ENCODE data around the gene SYTL5. TPM values are rescaled to one million over a fixed set of nuclear protein-coding genes. Genes with fewer than 3 reads are reported as not detected.

SYTL5 gene
- total RNA-seq, 1 donor from 2014 or later, result 4.4 TPM

DNA sequence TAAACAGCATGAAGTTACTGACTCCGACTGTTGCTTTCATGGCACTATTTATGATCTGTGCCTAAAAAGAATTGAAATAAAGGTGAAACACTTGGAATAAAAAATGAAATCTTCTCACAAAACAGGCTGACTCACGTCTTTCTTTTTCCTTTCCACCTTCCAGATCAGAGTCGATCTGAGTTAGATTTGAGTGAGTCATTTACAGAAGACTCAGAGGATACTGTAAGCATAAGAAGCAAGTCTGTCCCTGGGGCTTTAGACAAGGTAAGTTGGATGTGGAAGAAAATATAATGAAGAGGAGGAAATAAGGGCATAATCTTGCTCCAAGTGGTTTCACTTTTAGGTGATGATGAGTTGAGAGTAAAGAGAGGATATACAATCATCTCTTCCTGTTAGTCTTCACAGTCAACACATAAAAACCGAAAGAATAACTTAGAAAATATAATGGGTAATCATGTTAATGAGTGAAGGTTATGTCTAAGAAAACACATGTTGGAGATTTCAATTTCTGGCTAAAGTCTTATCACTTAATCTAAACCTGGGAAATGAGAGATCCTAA is 89.7 kb downstream of the SYTL5 start:
- DNase-seq, result no peak

DNA sequence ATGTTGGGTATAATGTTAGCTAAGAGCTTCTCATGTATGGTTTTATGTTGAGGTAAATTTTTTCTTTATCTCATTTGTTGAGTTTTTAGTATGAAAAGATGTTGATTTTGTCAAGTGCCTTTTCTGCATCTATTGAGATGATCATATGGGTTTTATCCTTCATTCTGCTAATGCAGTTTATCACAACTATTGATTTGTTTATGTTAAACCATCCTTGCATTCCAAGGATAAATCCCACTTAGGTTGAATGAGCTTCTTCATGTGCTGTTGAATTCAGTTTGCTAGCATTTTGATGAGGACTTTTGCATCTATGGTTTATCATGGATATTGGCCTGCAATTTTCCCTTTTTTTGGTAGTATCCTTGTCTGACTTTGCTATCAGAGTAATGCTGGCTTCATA is 93.3 kb downstream of the SYTL5 start:
- no peak for DNase-seq

- DNase-seq, result no peak
Observed at GRCh38 chrX:38102240-38102639, 95.9 kb downstream of the SYTL5 start.

DNA sequence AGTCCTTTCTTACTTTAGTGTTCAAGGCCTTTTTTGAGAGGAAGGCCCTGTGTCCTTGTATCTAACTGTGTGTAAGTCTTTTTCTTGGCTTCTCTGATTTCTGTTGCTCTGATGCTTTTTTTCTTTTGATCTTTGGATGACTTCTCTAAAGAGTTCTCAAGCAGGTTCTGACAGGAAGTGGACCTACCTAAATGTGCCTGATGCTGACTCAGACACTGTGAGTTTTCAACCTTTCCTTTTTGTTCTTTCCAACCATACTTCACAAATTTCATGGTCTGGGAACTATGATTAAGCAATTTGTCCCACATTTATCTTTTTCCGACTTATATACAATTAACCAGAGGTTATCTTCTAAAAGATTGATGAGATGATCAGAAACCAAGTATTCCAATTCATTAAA is 96.5 kb downstream of the SYTL5 start:
- DNase-seq, result no peak

DNA sequence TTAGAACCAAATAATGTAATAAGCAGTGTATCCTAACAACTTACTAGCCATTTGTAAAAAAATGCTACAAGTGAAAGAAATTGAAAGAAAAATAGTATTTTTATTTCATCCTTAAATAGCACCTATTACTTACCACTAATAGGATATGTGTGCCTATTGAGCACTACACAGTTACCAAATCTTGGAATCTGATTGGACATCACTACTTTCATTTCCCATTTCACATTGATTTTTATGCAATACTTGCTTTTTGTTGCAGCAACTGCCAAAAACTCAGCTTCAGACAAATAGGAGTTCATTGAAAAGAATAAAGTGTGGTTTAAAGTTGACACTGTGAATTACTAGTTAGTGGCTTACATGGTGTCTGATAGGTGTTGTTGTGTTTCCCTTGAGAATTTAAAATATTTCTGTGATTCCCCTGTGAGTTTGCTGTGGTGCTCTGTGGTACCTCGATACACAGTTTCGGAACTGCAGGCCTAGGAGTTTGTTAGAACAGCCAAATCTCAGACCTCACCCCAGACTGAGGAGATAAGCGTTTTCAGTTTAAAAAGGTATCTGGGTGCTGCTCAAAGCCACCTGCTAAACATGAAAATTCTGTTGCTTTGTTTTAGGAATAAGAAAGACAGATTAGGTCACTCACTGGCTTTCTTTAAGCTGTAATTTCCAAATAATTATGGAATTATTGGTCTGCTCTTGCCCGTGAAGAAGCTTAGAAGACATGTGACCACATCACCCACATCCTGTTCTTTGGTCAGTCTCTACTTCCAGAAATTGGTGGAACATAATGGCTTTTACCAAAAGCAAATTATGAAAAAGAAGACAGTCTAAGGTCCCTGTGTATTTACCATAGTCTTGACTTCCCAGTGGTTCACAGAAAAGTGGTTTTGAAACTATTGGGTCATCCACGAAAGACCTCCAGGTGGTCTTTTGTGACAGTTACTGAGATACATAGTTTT is 97.8 kb downstream of the SYTL5 start:
- DNase-seq, result no peak

GRCh38 chrX:38105216-38105725 is 98.9 kb downstream of the SYTL5 start:
- no peak for DNase-seq

GRCh38 chrX:38106991-38107655 is 100.8 kb downstream of the SYTL5 start:
- no peak for DNase-seq

DNA sequence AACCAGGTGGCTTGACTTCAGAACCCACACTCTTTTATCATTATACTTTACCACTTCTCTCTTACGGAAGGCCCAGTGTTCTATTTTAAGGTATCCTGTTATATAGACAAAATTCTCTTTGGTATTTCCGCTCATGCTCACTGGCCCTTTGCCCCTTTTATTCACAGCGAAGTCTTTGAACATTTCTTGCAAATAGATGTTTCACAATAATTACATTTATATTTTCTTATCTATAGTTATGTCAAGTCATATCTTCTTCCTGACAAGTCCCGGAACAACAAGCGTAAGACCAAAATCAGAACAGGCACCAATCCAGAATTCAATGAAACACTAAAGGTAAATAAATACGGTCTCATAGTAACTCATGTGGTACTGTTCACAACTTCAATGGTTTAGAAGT is 102.0 kb downstream of the SYTL5 start:
- no peak for DNase-seq

DNA sequence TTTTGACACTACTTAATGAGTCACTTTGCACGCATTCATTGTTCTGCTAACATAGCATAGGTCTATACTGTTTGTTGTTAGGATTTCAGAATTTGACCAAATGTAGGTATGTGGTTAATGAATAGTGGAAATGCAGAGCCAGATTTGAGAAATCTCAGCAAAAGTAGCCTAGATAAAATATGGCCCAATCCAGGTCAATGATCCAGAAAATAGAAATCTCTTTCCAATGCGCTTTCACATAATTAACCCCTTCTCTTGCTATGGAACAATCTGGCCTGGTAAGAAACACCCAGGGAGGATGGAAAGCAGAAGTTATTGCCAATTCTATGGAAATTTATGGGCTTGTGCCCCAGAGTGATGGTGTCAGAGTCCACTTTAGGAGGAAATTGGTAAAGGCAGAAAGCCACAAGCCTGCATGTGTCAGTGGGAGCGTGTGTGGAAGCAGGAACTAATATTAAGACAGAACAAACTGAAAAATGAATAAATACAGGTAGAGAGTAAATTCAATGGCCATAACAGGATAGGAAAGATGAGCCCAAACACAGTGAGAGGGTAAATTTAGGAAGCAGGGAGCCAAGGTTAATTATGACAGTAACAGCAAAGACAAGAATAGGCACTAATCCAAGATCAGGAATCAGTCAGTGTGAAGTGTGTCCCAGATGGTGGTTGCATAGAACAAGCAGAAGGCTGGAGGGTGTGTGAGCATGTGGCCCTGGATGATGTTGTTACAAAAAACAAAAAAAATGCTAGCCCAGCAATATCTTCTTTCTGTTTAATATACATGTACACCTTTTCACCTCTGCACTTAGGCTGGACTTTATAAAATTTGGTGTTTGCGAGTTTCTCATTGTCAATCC is 102.9 kb downstream of the SYTL5 start:
- DNase-seq, result no peak

- no peak for DNase-seq
Observed at GRCh38 chrX:38110231-38110630, 103.9 kb downstream of the SYTL5 start.

- no peak for DNase-seq
Observed at GRCh38 chrX:38111196-38111595, 104.8 kb downstream of the SYTL5 start.

GRCh38 chrX:38112566-38112965 is 106.2 kb downstream of the SYTL5 start:
- DNase-seq, result no peak

- DNase-seq, result no peak
Observed at GRCh38 chrX:38116706-38117105, 110.4 kb downstream of the SYTL5 start.

DNA sequence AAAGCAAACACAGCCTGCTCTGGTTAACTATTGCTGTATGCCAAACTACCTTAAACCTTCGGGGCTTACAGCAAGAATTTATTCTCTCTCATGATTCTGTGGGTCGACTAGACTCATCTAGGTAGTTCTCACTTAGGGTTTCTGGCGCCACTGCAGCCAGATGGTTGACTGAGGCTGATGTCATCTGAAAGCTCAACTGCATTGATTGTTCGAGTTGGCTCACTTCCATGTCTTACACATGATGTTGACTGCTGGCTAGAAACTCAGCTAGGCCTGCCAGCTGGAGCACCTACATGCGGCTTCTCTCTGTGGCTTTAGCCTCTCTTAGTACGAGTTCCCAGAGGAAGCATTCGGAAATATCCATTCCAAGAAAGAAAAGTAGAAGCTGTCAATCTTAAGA is 111.1 kb downstream of the SYTL5 start:
- no peak for DNase-seq

GRCh38 chrX:38124000-38124399 is 117.6 kb downstream of the SYTL5 start:
- DNase-seq, result no peak

- no peak for DNase-seq
Observed at GRCh38 chrX:38126179-38126578, 119.8 kb downstream of the SYTL5 start.

- no peak for DNase-seq
Observed at GRCh38 chrX:38127961-38128360, 121.6 kb downstream of the SYTL5 start.

- DNase-seq, result no peak
Observed at GRCh38 chrX:38129366-38129765, 123.0 kb downstream of the SYTL5 start.

DNA sequence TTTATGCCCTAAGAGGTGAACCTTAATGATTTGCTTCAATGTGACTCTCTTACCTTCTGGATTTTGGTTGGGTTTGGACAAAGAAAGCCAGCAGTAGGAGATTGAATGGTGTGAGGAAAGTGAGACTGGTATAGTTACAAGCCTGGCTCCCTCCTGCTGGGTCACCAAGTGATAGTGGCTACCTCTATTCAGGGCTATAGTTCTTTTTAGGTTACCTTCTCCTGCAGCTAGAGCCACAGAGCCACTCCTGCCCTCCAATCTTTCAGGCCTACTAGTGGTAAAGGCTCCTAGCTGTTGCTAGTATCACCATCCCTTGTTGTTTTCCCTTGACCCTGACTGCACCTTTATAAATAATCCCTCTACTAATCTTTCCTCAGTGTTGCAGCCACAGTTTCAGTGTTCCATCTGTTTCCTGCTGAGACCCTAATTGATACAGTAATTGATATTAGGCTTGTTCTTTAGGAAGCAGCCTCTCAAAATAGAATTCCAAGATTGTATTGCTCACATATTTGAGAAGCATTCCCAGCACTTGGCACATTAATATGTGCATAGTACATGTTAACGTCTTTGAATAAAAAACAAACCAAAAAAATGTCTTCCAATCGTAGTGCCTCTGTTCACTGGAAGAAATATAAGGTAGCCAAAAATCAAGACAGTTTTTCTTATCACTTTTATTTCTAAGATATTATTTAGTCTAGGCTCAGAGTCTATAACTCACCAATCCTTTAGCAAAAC is 132.0 kb downstream of the SYTL5 start:
- no peak for DNase-seq

DNA sequence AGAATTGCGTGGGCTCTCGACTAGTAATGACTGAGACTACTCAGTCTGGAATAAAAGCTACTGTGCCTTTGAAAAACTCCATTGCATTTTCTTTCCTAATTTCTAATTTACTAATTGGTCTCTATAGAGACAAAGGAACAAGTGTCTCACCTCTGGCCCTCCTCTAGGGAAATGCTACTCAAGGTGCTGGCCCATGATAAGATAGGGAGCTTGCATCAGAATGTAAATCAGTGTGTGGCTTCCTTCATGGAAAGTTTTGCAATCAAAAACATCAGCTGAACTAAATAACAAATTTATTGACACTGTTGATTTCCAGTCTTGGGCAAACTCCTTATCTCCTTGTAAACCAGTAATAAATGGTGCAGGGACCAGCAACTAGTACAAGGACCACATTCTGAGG is 132.5 kb downstream of the SYTL5 start:
- no peak for DNase-seq

DNA sequence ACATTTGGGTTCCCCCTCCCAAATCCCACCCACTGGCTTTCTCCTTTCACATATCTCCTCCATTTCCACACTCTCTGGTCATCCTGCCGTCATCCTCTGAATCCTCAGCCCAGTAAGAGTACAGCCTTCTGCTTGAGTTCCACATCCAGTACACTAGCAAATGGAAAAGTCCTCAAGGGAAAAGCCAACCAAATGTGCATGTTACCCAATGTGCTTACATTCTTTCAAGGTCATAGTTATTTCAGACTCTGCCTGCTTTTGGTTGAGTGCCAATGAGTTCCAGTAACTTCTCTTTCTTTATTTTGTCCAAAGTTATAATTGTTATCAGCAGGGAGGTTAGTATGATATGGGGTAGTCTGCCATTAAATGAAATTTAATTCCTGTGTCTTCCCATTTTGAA is 136.3 kb downstream of the SYTL5 start:
- no peak for DNase-seq

DNA sequence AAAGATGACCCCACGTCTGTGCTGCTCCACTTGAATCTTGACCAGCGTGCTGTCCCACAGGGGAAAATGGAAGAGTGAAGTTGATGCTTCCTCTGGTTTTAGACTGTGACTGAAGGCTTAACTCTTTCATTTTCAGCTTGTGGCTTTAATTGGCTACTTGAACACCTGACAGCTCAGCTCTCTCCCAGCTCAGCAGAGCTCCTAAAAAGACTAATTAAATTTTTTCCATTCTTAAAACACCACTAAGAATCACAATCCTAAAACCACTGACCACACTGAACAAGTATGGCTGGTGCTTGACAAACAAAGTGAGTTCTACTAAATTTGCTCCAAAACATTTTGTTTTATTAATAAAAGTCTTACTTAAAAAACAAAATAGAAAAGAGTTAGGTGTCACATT is 142.7 kb downstream of the SYTL5 start:
- DNase-seq, result no peak
